RPMI7951 (cell line): ENCODE data around the gene LMF1. TPM values are rescaled to one million over a fixed set of nuclear protein-coding genes. Genes with fewer than 3 reads are reported as not detected.

Experiments
- DNase-seq: peaks from one replicate; pipeline ENCODE4 v3.0.0-alpha.2; 2012; ENCODE audit warnings: low read depth
- total RNA-seq: library from RNA; depleted of rRNA; stranded (reverse); fragments of >200 nt; shearing (Covaris generic); gene quantifications from 2 replicates; pipeline ENCODE4 v1.2.3, GENCODE V29; 2014

Gene LMF1
- total RNA-seq, 1 experiment from 2014 or later, result 16.0 TPM

GRCh38 chr16:912684-913613 lies 57.8 kb downstream of the LMF1 start:
- DNase-seq, result no peak

- no peak for DNase-seq
Measured at GRCh38 chr16:912322-912683, 58.5 kb downstream of the LMF1 start.

DNA sequence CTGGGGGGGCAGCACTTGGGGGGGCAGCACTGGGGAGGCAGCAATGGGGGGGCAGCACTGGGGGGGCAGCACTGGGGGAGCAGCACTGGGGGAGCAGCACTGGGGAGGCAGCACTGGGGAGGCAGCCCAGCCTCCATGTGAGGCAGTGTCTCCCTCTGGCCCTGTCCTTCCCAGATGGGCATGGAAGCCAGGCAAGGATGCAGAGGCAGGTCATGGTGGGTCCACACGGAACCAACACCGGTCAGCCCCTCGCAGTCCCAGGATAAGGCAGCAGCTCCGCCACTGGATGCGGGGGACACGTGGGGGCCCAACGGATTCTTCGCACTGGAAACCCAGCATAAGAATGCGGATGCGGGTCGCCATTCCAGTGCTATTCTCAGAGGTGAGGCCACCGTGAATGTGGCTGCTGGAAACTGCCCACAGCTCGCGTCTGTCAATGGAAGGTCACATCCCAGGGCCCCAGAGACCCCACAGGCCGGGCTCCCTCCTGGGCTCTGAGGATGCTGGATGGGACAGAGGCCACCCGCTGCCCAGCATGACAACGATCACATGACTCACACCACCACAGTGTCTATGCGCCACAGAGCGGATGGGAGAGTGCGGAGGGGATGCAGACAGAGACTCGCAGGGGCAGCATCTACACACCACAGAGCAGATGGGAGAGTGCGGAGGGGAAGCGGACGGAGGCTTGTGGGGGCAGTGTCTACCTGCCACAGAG lies 59.0 kb downstream of the LMF1 start:
- no peak for DNase-seq

DNA sequence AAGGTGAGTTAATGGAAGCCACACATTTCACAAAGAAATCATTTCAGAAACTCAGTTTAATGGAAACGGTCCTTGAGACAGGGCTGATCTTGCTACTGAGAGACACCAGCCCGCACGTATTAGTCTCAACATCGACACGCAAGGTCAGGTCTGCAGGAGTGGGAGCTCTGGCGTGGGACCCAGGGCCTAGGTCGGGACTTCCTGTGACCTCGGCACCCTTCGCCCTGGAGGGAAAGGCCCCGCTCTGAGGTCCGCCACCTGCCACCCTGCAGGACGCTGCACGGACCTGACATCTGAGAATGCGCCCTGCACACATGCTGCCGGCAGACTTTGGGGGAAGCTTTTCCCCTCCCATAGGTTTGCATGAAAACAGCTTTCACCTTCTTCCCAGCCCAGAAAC lies 59.7 kb downstream of the LMF1 start:
- DNase-seq, result no peak

- no peak for DNase-seq
Measured at GRCh38 chr16:910181-910580, 60.6 kb downstream of the LMF1 start.

- no peak for DNase-seq
Measured at GRCh38 chr16:909281-910000, 61.3 kb downstream of the LMF1 start.

GRCh38 chr16:908526-909155 lies 62.1 kb downstream of the LMF1 start:
- no peak for DNase-seq

GRCh38 chr16:907842-908241 lies 62.9 kb downstream of the LMF1 start:
- no peak for DNase-seq

DNA sequence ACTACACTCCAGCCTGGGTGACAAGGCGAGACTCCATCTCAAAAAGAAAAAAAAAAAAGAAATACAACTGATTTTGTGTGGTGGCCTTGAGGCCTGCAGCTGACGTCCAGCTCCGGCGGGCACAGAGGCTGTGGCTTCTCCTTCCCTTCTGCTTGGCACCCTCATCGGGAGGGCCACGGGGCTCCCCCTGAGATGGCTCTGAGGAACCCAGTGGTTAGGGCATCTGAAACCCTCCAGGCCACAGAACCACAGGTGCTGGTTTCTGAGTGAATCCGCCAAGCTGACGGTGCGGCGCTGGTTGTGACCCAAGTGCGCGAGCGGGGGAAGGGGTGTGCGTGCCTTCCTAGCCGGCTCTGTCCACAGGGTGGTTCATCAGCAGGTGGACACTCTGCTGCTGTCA lies 63.4 kb downstream of the LMF1 start:
- DNase-seq, result no peak

- no peak for DNase-seq
Measured at GRCh38 chr16:906296-906695, 64.5 kb downstream of the LMF1 start.

DNA sequence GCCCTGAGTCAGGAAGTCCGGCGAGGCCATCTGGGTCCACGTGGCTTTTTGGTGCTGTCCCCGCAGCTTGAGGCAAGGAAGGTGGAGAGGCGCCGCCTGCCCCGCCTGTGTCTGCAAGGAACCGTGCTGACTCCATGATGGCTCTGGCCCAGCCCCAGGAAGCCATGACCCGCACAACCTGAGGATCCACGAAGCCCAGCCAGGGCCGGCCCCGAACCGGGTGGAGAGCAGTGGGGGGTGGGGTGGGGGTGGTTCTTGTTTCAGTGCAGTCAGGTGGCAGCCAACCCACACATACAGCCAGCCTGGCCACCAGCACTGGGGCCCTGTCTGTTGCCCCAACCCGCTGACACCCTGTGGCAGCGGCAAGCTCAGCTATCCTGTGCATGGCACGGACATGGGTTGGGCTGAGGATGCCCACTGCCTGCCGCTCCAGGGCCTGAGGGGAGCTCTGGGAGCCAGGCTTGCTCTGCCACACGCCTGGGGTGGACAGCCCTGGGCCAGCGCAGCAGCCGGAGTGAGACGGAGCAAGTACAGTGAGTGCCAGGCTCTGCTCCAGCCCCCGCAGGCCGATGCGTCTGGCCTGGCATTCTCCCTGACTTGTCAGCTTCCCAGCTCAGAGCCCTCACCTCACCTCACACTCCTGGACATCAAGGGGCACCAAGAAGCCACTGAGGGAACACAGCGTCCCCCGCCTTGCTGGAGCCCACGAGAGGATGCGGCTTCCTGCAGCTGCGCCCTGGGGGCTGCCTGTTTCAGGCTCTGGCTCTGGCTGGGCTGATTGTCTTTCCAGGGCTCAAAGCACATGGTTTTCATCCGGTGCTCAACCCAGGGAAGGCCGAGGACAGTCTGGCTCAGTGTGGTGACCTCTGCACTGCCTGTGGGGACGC lies 68.8 kb downstream of the LMF1 start:
- DNase-seq, result no peak

DNA sequence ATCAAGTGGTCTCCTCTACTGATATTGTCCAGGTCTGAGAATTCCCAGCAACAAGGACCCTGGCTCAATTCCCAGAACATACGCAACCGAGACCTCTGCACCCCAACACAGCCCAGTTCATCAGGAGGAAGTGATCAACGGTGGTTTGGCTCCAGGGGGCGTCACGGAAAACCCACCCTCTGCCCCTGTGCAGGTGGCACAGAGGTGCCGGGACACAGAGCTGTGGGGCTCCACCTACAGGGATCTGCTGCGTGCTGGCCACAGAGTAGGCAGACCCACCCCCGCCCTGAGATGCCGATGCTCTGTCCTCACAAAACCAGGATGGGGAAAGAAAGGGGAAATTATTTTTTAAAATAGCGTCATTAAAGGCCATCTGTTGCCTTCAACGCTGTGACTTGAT lies 69.6 kb downstream of the LMF1 start:
- no peak for DNase-seq

DNA sequence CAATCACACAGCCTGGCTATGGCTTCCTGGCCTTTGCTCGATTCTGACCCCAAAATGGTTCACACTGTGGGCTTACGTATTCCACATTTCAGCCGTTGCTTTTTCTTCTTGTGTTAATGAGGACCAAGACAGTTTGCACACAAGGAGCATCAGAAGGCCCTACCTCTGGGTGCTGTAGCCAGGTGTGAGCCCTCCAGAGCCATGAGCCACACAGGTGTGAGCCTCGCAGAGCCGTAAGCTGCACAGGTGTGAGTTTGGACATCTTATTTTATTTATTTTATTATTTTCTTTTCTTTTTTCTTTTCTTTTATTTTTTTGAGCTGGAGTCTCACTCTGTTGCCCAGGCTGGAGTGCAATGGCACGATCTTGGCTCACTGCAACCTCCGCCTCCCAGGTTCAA lies 70.6 kb downstream of the LMF1 start:
- DNase-seq, result no peak

DNA sequence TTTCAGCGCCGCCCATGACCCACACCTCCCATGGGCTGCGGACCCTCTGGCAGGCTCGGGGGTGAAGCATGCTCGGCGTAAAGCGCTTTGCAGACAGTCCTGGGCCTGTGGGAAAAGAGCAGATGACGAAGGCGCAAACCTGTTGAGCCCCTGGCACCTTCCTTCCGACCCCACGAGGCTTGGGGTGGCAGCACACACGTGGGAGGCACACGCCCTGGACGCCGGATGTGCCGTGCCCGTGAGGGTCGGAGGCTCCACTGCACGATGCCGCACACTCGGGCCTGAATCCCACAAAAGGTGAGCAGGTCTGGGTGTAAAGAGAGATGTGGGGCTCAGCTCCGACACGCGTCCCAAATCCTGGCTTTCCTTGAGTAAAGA lies 71.1 kb downstream of the LMF1 start:
- DNase-seq, result no peak

GRCh38 chr16:898761-899682 lies 71.8 kb downstream of the LMF1 start:
- no peak for DNase-seq

DNA sequence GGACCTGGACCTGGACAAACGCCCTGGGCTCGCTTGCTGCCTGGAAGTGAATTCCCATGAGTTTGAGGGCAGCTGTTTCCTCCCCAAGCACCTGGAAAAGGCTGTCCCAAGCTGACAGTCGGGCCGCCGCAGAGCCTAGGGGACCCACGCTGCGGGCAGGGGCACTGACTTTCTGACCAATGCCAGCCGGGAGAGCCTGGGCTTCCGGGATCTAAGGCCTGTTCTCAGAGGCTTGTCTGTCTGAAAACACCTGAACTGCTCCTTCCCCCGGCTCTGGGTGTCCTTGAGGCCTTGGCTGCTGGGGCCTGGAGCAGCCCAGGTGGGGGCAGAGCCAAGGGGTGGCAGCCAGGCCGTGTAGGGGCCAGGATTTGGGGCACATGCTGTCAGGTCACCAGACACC lies 72.6 kb downstream of the LMF1 start:
- no peak for DNase-seq

GRCh38 chr16:897701-898100 lies 73.1 kb downstream of the LMF1 start:
- no peak for DNase-seq

DNA sequence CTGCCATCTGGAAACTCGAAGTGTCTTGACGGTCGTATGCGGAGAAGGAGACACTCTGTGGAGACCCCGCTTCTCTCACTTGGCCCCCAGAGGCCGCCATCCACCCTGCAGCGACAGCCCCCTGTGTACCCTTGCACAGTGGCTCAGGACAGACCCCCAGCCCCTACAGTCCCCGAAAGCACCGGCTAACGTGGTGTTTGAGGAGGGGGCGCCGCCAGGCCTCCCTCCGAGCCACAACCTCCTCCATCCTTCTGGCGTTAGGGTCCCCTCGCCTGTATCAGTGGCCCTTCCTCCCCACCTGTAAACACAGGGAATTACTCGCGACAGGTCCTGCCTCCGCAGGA lies 73.6 kb downstream of the LMF1 start:
- no peak for DNase-seq

DNA sequence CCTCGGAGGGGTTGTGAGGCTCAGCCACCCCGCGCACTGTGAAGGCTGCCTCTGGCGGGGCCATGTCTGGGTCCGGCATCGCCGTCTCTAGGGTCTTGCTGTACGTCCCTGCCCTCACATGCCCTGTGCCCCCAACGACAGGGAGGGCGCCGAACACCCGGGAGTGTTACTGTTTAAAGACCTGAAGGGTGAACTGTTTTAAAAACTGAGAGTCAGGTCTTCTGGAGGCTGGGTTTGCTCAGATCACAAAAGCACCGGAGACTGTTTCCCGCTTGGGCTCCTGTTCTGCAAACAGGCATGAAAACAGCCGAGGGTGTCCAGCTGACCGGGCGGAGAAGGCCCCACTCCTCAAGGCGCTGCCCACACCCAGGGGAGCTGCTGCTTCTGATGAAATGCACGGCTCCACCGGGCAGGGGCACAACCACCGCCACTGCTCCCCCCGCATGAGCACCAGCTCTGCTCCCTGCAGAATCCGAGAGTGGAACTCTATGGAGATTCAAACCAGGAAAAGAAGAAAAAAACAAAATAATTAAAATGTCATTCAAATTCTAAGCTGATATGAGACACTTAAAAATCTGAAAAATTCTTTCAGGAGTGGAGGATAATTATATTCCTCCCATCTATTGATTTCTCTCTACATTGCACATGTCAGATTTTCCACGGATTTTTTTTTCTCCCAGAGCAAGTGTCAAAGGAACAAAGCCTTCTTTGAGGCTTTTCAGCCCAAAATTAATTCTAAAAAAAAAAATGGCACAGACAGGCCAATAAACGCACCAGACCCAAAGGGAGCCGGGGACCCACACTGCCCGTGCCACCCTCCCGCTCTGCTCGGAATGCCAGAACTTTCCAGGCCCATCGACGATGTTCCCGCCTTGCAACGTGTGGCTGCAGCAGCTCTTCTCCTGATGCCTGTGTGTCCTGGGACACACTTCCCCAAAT lies 74.3 kb downstream of the LMF1 start:
- DNase-seq, result no peak
